HEK293T (cell line): ENCODE results near the gene ZC3H13.

Experiments used
- CTBP1 ChIP-seq: fragments of 450-650 bp; IDR thresholded peaks from 2 replicates; pipeline ENCODE4 v1.6.1; 2016; ENCODE audit warnings: borderline replicate concordance
- FOXA1 ChIP-seq: fragments of 450-650 bp; IDR thresholded peaks from 2 replicates; pipeline ENCODE4 v1.6.1; 2016; ENCODE audit warnings: mild to moderate bottlenecking
- FOXM1 ChIP-seq: fragments of 450-650 bp; IDR thresholded peaks from 2 replicates; pipeline ENCODE4 v1.6.1; 2017; ENCODE audit warnings: mild to moderate bottlenecking, borderline replicate concordance
- PKNOX1 ChIP-seq: fragments of 450-650 bp; IDR thresholded peaks from 2 replicates; pipeline ENCODE4 v1.6.1; 2016
- SP1 ChIP-seq: fragments of 450-650 bp; IDR thresholded peaks from 2 replicates; pipeline ENCODE4 v1.6.1; 2017
- TARDBP ChIP-seq: fragments of 450-650 bp; IDR thresholded peaks from 2 replicates; pipeline ENCODE4 v1.6.1; 2016

- no peak for TF ChIP-seq FOXA1
- TF ChIP-seq CTBP1: no peak
- TF ChIP-seq TARDBP: no peak
- TF ChIP-seq SP1: no peak
- TF ChIP-seq PKNOX1: no peak
- no peak for TF ChIP-seq FOXM1
These were observed 34.4 kb upstream of the ZC3H13 start for GRCh38 chr13:46086985-46087384.
